Measurements from ENCODE around the gene BMERB1. TPM values are rescaled to one million over a fixed set of nuclear protein-coding genes. Genes with fewer than 3 reads are reported as not detected.
"Not testable (repeated sequence)": the region's sequence is repeated elsewhere in the genome, so short reads cannot be mapped to it uniquely, and the experiment has no call there.

Gene BMERB1
- total RNA-seq, 1 donor from 2014 or later, result 17.4 TPM

DNA sequence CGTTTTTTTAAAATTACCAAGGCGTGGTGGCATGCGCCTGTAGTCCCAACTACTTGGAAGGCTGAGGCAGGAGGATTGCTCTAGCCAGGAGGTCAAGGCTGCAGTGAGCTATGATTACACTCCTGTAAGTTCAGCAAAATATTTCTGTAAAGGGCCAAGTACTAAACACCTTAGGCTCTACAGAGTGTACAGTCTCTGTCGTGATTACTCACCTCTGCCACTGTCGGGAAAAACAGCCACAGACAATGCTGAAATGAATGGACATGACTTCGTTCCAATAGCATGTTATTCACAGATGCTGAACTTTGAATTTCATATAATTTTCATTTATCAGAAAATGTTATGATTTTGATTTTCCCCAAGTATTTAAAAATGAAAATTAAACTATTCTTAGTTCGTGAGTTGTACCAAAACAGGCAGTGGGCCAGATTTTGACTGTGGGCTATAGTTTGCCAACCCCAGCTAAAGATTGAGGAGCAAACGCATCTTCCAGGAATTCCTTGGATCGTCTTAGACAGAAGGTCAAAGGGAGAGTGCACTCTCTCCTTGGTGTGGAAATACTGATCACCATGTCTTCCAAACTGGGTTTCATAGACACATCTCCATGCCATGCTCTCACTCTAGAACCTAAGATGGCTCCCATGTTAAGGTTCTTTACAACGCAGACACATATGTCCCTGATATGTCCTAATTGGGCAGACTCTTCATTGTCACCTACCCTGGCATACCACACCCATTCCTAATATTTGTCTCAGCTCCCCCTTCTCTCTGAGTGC lies 119.1 kb downstream of the BMERB1 start:
- DNase-seq (ENCODE audit: low read depth), result no peak

DNA sequence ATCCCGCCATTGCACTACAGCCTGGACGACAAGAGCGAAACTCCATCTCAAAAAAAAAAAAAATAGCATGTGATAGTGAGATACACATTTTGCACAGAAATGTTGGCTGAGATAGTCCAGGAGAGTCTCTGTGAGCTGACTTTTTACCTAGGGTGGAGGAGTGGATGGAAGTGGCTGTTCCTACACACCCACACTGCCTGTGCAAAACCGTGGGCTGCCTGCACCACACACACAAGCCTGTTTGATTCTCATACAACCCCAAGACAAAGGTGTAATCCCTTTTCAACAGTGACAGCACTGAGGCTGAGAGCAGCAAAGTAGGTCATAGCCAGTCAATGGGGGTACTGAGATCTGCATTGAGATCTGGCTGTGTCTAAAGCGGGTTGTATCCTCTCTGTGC lies 121.7 kb downstream of the BMERB1 start:
- no peak for DNase-seq (ENCODE audit: low read depth)

DNA sequence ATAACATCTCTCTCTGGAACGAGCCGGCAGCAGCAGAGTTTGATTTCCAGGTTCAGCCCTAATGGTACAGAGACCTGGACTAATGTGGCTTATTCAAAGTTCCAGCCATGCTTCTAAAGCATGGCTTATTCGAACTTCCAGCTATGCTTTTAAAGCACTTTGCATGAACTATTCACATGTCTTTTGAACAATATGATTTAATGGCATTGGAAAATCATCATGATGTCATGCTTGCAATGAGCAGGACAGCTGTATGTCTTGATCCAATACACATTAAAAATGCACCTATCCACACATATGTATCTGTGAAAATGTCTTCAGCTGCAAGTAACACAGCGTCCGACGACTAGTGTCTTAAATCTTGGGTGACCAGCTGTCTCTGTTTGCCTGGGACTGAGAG lies 122.9 kb downstream of the BMERB1 start:
- DNase-seq (ENCODE audit: low read depth), result no peak

DNA sequence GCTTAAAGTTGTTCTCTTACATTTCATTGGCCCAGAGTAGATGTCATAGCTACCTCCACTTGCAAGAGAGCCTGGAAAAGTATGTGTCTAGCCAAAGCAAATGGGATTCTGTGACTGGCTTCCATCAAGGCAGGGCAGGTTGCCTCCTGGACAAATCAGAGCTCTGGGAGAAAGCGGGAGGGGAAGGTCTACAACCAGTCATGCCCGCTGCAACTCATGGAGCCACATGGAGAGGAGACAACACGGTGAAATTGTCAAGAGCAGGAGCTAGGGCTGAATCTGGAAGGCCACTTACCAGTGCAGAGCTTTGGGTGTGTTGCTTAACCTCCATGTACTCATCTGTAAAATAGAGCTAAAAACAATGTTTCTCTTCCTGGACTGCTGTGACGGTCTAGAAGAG lies 124.8 kb downstream of the BMERB1 start:
- DNase-seq (ENCODE audit: low read depth), result no peak

DNA sequence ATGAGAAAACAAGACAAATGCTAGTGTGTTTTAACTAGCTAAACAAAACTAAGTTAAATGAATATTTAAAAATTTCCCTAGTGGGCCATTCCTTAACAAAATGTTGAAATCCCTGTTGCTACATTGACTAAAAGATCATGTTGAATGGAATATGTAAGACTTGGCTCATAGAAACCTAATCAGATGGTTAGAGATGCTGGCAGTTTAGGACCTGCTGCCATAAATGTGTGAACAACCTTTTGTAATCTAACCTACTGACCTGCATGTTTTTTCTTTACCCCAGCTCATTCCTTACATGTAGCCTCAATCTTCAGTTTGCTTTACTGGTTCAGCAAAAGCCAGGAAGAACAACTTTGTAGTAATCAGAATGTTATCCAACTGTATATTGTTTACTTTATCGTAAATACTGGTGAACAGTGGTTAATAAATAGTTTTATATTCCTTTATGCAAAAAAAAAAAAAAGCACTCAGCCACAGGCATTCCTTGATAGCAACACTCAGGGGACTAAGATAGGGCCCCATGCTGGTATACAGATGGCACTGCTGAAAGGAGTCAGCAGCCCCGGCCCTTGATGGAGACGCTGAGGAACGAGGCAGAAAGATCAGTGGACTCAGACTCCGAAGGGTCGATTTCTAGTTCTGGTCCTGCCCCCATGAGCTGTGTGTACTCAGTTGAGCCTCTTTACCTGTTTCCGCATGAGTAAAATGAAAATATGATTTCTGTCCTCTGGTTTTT lies 130.4 kb downstream of the BMERB1 start:
- DNase-seq (ENCODE audit: low read depth), result no peak

DNA sequence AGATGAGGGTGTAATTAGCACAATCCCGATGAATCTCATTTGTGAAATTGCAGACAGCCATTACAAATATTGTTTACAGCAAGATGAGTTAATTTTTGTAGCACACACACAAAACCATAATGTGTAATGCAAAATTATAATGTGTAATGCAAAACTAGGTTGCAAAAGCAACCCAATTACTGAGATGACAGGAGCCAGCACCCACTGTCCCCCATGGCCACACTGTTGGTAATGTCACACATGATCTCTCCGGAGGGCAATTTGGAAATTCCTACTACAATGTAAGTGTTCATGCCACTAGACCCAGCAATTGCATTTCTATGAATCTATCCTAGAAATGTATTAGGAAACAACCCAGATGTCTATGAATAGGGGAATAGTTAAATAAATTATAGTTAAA lies 131.7 kb downstream of the BMERB1 start:
- DNase-seq (ENCODE audit: low read depth), result no peak

DNA sequence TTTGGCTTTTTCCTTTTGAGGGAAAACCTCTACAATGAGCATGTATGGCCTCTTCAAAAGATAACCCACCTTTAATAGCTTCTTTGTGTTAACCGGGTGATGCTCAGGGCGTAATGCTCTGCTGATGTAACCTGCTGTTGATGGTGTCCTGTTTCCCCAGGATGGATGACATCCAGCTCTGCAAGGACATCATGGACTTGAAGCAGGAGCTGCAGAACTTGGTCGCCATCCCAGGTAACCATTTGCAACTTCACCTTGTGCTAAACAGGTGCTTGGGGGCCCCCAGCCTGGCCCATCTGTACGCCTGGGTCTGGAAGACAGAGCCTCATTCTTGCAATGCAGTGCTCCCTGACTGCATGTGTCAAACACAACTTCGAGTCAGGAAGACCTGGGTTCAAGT lies 133.4 kb downstream of the BMERB1 start:
- DNase-seq (ENCODE audit: low read depth), result no peak

DNA sequence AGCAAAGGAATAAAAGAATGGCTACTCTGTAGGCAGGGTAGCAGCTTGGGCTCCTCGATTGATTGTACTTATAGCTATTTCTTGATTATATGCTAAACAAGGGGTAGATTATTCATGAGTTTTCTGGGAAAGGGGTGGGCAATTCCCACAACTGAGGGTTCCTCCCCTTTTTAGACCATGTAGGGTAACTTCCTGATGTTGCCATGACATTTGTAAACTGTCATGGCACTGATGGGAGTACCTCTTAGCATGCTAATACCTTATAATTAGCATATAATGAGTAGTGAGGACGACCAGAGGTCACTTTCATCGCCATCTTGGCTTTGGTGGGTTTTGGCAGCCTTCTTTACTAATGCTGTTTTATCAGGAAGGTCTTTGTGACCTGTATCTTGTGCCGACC lies 136.3 kb downstream of the BMERB1 start:
- not testable (repeated sequence) for DNase-seq (ENCODE audit: low read depth)

DNA sequence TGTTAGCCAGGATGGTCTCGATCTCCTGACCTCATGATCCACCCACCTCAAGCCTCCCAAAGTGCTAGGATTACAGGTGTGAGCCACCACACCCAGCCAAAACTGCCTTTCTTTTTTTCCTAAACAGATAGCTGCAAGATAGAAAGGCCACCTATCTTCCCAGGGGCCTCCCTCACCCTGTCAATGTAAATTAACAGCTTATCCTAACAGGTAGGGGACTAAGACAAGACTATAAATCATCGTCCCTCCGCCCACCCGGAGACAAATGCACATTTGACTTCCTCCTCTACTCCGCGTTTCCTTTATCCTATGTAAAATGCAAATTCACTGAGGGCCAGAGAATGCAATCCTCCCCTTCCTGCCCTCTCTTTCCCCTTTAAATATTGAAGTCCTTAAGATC lies 137.2 kb downstream of the BMERB1 start:
- no peak for DNase-seq (ENCODE audit: low read depth)

DNA sequence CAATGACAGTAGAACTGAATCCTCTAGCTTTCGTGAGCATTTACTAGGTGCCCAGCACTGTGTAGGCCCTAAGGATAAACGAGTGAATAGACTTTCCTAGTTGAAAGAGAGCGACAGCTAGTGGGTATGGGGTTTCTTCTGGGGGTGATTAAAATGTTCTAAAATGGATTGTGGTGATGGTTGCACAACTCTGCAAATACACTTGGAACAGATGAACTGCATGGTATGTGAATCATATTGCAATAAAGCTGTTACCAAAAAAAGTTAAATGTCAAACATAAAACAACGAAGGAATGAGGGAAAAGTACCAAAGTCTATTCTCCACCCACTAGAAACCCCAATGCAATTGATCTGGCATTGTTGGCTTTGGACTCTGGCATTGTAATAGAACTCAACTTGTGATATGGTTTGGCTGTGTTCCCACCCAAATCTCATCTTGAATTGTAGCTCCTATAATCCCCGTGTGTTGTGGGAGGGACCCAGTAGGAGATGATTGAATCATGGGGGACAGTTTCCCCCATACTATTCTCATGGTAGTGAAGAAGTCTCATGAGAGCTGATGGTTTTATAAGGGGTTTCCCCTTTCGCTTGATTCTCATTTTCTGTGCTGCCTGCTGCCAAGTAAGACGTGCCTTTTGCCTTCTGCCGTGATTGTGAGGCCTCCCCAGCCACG lies 138.1 kb downstream of the BMERB1 start:
- DNase-seq (ENCODE audit: low read depth), result peak; percentile 43

DNA sequence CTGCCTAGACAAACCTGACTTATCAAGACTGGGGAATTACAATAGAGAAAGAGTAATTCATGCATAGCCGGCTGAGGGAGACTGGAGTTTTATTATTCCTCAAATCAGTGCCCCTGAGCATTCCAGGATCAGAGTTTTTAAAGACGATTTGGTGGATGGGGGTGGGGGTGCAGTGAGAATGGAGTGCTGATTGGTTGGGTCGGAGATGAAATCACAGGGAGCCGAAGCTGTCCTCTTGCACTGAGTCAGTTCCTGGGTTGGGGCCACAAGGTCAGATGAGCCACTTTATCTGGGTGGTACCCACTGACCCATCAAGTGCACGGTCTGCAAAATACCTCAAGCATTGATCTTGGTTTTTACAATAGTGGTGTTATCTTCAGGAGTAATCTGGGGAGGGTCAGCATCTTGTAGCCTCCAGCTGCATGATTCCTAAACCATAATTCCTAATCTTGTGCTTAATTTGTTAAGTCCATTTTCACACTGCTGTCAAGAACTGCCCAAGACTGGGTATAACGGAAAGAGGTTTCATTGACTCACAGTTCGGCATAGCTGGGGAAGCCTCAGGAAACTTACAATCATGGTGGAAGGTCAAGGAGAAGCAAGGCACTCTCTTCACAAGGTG lies 139.0 kb downstream of the BMERB1 start:
- no peak for DNase-seq (ENCODE audit: low read depth)

DNA sequence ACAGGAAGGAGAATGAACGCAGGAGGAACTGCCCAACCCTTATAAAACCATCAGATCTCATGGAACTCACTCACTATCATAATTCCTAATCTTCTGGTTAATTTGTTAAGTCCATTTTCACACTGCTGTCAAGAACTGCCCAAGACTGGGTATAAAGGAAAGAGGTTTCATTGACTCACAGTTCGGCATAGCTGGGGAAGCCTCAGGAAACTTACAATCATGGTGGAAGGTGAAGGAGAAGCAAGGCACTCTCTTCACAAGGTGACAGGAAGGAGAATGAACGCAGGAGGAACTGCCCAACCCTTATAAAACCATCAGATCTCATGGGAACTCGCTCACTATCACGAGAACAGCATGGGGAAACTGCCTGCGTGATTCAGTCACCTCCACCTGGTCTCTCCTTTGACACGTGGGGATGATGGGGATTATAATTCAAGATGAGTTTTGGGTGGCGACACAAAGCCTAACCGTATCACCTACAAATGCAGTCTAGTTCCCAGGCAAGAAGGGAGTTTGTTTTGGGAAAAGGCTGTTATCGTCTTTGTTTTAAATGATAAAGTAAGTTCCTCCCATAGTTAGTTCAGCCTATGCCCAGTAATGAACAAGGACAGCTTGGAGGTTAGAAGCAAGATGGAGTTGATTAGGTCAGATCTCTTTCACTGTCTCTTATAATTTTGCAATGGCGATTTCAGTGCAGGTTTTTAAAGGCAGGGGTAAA lies 139.7 kb downstream of the BMERB1 start:
- not testable (repeated sequence) for DNase-seq (ENCODE audit: low read depth)

DNA sequence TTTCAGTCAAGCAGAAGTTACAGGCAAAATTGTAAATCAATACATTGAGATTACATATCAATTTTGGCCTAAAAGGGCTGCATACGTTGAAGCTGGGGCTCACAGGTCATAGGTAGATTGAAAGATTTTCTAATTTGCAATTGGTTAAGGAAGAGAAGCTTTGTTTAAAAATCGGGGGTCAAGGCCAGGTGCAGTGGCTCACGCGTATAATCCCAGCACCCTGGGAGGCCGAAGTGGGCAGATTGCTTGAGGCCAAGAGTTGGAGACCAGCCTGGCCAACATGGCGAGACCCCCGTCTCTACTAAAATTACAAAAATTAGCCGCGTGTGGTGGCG lies 140.2 kb downstream of the BMERB1 start:
- DNase-seq (ENCODE audit: low read depth), result no peak

DNA sequence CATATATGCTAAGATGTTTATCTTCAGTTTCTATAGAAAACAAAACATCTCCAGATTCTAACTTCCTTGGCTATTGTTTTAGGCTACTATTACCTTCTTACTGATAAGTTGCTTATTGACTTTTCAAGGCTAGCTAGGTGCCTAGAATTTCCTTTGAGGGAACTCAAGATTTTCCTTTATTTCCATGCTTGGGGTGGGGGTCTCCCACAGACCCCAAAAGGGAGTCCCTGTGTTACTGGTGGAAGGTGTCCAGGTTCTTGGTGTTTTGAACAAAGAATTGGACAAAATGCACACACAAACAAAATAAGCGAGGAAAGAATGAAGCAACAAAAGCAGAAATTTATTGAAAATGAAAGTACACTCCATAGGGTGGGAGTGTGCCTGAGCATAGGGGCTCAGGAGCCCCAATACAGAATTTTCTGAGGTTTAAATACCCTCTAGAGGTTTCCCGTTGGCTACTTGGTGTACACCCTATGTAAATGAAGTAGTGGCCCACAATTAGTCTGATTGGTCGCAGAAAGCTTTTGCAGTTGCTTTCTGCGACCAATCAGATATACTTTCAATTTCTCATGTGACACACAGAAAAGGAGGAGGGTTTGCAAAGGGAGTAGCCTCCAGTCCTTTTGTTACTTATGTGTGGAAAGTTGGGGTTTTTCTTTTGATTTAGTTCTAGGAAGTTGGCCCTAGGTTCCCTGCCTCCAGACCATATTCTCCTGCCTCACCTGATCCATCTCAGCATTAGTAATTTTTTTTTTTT lies 141.1 kb downstream of the BMERB1 start:
- DNase-seq (ENCODE audit: low read depth), result no peak

DNA sequence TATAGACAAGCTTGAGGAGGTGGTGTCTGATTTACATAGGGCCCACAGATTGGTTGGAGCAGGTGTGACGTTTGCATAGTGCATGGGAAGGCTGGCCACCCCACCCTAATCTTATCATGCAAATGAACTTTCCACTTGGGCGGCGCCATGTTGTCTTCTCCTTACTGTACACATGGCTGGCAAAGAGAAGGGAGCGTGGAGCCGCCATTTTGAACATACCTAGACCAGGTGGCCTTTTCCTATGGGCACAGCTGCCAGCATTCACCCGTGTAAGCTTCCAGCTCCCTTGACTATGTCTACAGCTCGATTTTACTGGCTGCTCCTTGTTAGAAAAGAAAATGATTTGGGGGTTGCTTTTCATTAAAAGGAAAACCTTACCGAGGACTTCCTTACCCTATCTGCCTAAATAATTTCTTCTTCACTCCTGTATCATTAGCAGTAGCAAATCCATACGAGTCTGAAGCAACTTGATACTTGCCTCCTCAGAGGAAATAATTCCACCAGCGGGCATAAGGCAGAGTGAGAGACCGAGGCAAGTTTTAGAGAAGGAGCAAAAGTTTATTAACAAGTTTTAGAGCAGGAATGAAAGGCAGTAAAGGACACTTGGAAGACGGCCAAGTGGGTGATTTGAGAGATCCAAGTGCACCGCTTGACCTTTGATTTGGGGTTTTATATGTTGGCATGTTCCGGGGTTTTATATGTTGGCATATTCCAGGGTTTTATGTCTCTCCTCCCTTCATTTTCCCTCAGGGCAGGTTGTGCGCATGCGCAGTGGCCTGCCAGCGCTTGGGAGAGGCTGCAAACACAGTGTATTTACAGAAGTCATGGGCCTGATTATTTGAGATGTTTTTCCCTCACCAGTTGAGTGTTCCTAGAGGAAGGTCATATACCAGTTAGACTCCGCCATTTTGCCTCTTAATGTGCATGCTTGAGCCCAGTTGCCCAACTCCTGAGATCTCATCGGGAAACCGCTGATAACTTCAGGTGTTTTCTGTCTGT lies 142.9 kb downstream of the BMERB1 start:
- DNase-seq (ENCODE audit: low read depth), result no peak

DNA sequence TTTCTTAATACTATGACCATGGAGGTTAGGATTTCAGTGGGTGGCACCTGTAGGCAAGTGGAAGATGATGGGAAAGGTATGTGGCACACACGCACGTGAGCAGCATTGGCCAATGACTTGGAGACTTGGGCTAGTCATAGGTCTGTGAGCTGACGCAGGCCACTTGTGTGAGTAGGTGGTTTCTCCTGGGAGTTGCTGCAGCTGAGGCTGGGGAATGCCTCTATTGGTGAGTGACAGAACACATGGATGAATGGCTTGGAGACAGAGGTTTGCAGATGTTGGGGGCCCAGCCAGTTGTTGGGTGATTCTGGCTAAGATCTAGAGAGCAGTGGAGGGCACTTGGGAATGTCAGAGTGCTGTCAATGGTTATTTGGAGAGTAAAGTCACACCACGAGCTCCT lies 144.4 kb downstream of the BMERB1 start:
- peak; percentile 20 for DNase-seq (ENCODE audit: low read depth)

DNA sequence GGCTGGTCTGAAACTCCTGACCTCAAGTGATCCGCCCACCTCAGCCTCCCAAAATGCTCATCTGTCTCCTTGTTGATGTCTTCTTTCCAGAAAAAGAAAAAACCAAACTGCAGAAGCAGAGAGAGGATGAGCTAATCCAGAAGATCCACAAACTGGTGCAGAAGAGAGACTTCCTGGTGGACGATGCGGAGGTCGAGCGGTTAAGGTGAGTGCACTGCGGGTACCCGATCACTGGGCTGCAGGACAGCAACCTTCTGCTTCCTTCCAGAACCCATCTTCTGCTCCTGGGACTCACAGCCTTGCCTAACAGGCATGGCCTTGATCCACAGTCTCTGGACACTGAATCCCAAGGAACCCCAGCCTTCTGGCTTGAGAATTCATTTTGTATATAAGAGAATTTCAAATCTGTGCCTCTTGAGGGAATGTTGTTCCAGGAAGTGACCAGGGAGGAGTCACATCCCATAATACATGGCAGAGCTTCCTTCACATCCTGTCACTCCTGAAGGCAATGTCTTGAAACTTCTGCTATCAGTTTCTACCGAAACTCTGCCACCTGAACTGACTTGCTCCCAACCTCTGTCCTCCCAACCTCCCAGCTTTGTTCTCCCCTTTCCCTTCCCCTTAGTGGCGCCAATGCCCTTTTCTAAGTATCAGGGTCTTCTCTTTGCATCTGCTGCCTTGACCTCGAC lies 146.9 kb downstream of the BMERB1 start:
- no peak for DNase-seq (ENCODE audit: low read depth)

DNA sequence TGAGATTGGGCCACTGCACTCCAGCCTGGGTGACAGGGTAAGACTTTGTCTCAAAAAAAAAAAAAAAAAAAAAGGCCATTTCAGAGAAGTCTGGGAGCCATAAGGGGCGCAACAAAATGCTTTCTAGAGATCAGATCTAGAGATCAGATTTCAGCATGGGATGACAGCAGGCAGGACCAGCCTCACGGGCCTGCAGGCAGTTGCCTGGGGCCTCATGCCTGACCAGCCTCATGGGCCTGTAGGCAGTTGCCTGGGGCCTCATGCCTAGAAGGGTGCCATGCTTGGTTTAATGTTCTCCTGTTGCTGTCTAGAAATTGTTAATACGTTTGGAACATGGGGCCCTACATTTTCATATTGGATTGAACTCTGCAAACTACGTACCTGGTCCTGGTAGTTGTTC lies 149.1 kb downstream of the BMERB1 start:
- no peak for DNase-seq (ENCODE audit: low read depth)

DNA sequence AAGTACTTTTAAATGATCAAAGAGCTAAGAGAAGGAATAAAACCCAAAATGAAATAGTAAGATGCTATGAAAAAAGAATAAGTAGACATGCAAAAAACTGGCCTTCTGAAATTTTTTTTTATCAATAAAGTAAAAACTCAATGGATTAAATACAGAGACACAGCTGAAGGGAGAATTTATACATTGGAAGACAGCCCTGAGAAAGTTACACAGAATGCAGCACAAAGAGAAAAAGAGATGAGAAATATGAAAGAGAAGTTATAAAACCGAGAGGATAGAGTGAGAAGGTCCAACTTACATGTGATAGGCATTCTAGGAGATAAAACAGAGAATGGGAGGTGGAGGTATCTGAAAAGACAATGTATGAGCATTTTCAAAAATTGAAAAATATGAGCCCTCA lies 151.6 kb downstream of the BMERB1 start:
- no peak for DNase-seq (ENCODE audit: low read depth)

Data from myocyte (in vitro differentiated cells).